Measurements from ENCODE around the gene PTPRG.
A peak's percentile ranks its signal among the peaks of the same experiment; 100 is the strongest.

The PTPRG gene

DNA sequence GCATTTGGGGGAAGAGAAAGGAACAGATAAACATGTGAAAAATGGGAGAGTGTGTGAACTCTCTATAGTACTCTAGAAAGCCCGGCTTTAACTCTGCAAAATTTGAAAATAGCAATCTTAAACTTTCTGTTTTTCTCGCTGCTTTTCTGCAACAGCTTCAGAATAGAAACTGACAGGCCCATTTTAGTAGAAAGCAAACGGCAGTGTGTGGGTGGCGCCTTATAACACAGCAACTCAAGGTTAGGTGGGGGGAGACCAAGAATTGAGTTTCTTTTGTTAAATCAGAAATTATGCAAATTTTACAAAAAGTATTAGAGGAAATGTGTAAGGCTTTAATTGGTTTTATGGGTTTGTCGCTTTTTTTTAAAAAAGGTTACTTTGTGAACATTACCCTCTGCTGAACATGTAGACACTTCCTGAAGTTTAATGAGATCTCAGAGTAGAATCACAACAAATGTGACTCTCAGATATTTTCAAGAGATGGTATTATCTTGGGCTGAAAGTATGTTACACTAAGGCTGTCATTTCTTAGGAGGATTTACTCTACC lies 107.0 kb downstream of the PTPRG start:
- H3K4me3 ChIP-seq (ENCODE audit: low read depth, low read length) = no peak overlapping the region

GRCh38 chr3:61669203-61669602 lies 107.8 kb downstream of the PTPRG start:
- H3K27me3 ChIP-seq (ENCODE audit: insufficient read depth, low read length) = no peaks in the 10 kb centered on the region
- no peak overlapping the region for H3K9ac ChIP-seq (ENCODE audit: low read length)
- no peak overlapping the region for H4K8ac ChIP-seq (ENCODE audit: low read depth, low read length)
- H2BK5ac ChIP-seq (ENCODE audit: low read depth, low read length, poor library complexity) = no peak overlapping the region
- H2BK120ac ChIP-seq (ENCODE audit: insufficient read depth, low read length, poor library complexity) = no peak overlapping the region
- H3K9me3 ChIP-seq (ENCODE audit: insufficient read depth, low read depth, low read length) = peaks cover 2% of the 10 kb centered on the region
- DNase-seq = no peak
- H3K4me3 ChIP-seq (ENCODE audit: low read depth, low read length) = no peak overlapping the region
- H3K4me2 ChIP-seq (ENCODE audit: low read length) = no peak overlapping the region
- H3K79me1 ChIP-seq (ENCODE audit: low read length) = no peaks in the 10 kb centered on the region
- H3K23ac ChIP-seq (ENCODE audit: low read length) = no peak overlapping the region
- no peak overlapping the region for H3K18ac ChIP-seq (ENCODE audit: low read length)
- no peak overlapping the region for H2BK12ac ChIP-seq (ENCODE audit: low read length)
- H4K12ac ChIP-seq (ENCODE audit: low read depth, low read length) = no peak overlapping the region
- H2AFZ ChIP-seq (ENCODE audit: insufficient read depth, low read length, poor library complexity) = no peak overlapping the region
- no peak overlapping the region for H3K14ac ChIP-seq (ENCODE audit: low read length)
- no peaks in the 10 kb centered on the region for H3K4me1 ChIP-seq (ENCODE audit: control insufficient read depth in 1 of 2, insufficient read depth in 2 of 2, low read length in 2 of 2)
- H3K4ac ChIP-seq (ENCODE audit: low read depth, low read length) = no peak overlapping the region
- H3K27ac ChIP-seq (ENCODE audit: low read depth, low read length) = no peak overlapping the region
- H4K91ac ChIP-seq (ENCODE audit: low read depth, low read length) = no peak overlapping the region
- no peaks in the 10 kb centered on the region for H3K36me3 ChIP-seq (ENCODE audit: control insufficient read depth in 1 of 2, insufficient read depth in 2 of 2, low read length in 2 of 2)
- H3K79me2 ChIP-seq (ENCODE audit: control insufficient read depth, insufficient read depth, low read length, poor library complexity) = no peaks in the 10 kb centered on the region
- WGBS (ENCODE audit: extremely low coverage, insufficient coverage, insufficient read length) = no CpG with 5 or more reads among the region's 3 CpGs
- H2AK5ac ChIP-seq (ENCODE audit: low read length) = no peak overlapping the region

More for the DNA sequence above, 107.0 kb downstream of the PTPRG start:
- no peak overlapping the region for H3K27ac ChIP-seq (ENCODE audit: low read depth, low read length)
- no peaks in the 10 kb centered on the region for H3K36me3 ChIP-seq (ENCODE audit: control insufficient read depth in 1 of 2, insufficient read depth in 2 of 2, low read length in 2 of 2)
- H2BK12ac ChIP-seq (ENCODE audit: low read length) = no peak overlapping the region
- no peak overlapping the region for H3K4me2 ChIP-seq (ENCODE audit: low read length)
- no peak overlapping the region for H3K18ac ChIP-seq (ENCODE audit: low read length)
- H3K4ac ChIP-seq (ENCODE audit: low read depth, low read length) = no peak overlapping the region
- H3K23ac ChIP-seq (ENCODE audit: low read length) = no peak overlapping the region
- DNase-seq = no peak
- H3K4me1 ChIP-seq (ENCODE audit: control insufficient read depth in 1 of 2, insufficient read depth in 2 of 2, low read length in 2 of 2) = peaks cover 0 to 3% of the 10 kb centered on the region in 2 experiments
- H4K91ac ChIP-seq (ENCODE audit: low read depth, low read length) = no peak overlapping the region
- H3K14ac ChIP-seq (ENCODE audit: low read length) = no peak overlapping the region
- H2AK5ac ChIP-seq (ENCODE audit: low read length) = no peak overlapping the region
- peaks cover 2% of the 10 kb centered on the region for H3K9me3 ChIP-seq (ENCODE audit: insufficient read depth, low read depth, low read length)
- WGBS (ENCODE audit: extremely low coverage, insufficient coverage, insufficient read length) = no CpG with 5 or more reads among the region's 5 CpGs
- no peak overlapping the region for H2BK5ac ChIP-seq (ENCODE audit: low read depth, low read length, poor library complexity)
- no peaks in the 10 kb centered on the region for H3K79me2 ChIP-seq (ENCODE audit: control insufficient read depth, insufficient read depth, low read length, poor library complexity)
- no peaks in the 10 kb centered on the region for H3K79me1 ChIP-seq (ENCODE audit: low read length)
- no peak overlapping the region for H4K12ac ChIP-seq (ENCODE audit: low read depth, low read length)
- H2AFZ ChIP-seq (ENCODE audit: insufficient read depth, low read length, poor library complexity) = no peak overlapping the region
- no peak overlapping the region for H2BK120ac ChIP-seq (ENCODE audit: insufficient read depth, low read length, poor library complexity)
- no peaks in the 10 kb centered on the region for H3K27me3 ChIP-seq (ENCODE audit: insufficient read depth, low read length)
- H4K8ac ChIP-seq (ENCODE audit: low read depth, low read length) = no peak overlapping the region
- H3K9ac ChIP-seq (ENCODE audit: low read length) = no peak overlapping the region

GRCh38 chr3:61669668-61670299 lies 108.4 kb downstream of the PTPRG start:
- no peak overlapping the region for H2BK5ac ChIP-seq (ENCODE audit: low read depth, low read length, poor library complexity)
- H3K9me3 ChIP-seq (ENCODE audit: insufficient read depth, low read depth, low read length) = peaks cover 2% of the 10 kb centered on the region
- H3K36me3 ChIP-seq (ENCODE audit: control insufficient read depth in 1 of 2, insufficient read depth in 2 of 2, low read length in 2 of 2) = no peaks in the 10 kb centered on the region
- no peak overlapping the region for H3K4me2 ChIP-seq (ENCODE audit: low read length)
- peak overlapping the region; percentile 55 for H3K23ac ChIP-seq (ENCODE audit: low read length)
- H3K4me1 ChIP-seq (ENCODE audit: control insufficient read depth in 1 of 2, insufficient read depth in 2 of 2, low read length in 2 of 2) = no peaks in the 10 kb centered on the region
- no peak overlapping the region for H2AFZ ChIP-seq (ENCODE audit: insufficient read depth, low read length, poor library complexity)
- H2AK5ac ChIP-seq (ENCODE audit: low read length) = no peak overlapping the region
- WGBS (ENCODE audit: extremely low coverage, insufficient coverage, insufficient read length) = no CpG with 5 or more reads among the region's 6 CpGs
- H3K9ac ChIP-seq (ENCODE audit: low read length) = no peak overlapping the region
- H2BK12ac ChIP-seq (ENCODE audit: low read length) = no peak overlapping the region
- DNase-seq = no peak
- H3K4ac ChIP-seq (ENCODE audit: low read depth, low read length) = no peak overlapping the region
- H3K79me2 ChIP-seq (ENCODE audit: control insufficient read depth, insufficient read depth, low read length, poor library complexity) = no peaks in the 10 kb centered on the region
- H4K8ac ChIP-seq (ENCODE audit: low read depth, low read length) = no peak overlapping the region
- H2BK120ac ChIP-seq (ENCODE audit: insufficient read depth, low read length, poor library complexity) = no peak overlapping the region
- H3K79me1 ChIP-seq (ENCODE audit: low read length) = no peaks in the 10 kb centered on the region
- no peak overlapping the region for H3K4me3 ChIP-seq (ENCODE audit: low read depth, low read length)
- no peak overlapping the region for H3K18ac ChIP-seq (ENCODE audit: low read length)
- H3K14ac ChIP-seq (ENCODE audit: low read length) = no peak overlapping the region
- H4K12ac ChIP-seq (ENCODE audit: low read depth, low read length) = no peak overlapping the region
- H3K27me3 ChIP-seq (ENCODE audit: insufficient read depth, low read length) = no peaks in the 10 kb centered on the region
- no peak overlapping the region for H4K91ac ChIP-seq (ENCODE audit: low read depth, low read length)
- H3K27ac ChIP-seq (ENCODE audit: low read depth, low read length) = no peak overlapping the region

GRCh38 chr3:61673651-61674050 lies 112.3 kb downstream of the PTPRG start:
- no peak overlapping the region for H3K18ac ChIP-seq (ENCODE audit: low read length)
- no peak overlapping the region for H3K4ac ChIP-seq (ENCODE audit: low read depth, low read length)
- no peak for DNase-seq
- no peak overlapping the region for H3K14ac ChIP-seq (ENCODE audit: low read length)
- H3K79me2 ChIP-seq (ENCODE audit: control insufficient read depth, insufficient read depth, low read length, poor library complexity) = no peaks in the 10 kb centered on the region
- H2AK5ac ChIP-seq (ENCODE audit: low read length) = no peak overlapping the region
- no peaks in the 10 kb centered on the region for H3K36me3 ChIP-seq (ENCODE audit: control insufficient read depth in 1 of 2, insufficient read depth in 2 of 2, low read length in 2 of 2)
- WGBS (ENCODE audit: extremely low coverage, insufficient coverage, insufficient read length) = no CpG with 5 or more reads among the region's 3 CpGs
- H3K9ac ChIP-seq (ENCODE audit: low read length) = no peak overlapping the region
- no peaks in the 10 kb centered on the region for H3K79me1 ChIP-seq (ENCODE audit: low read length)
- no peak overlapping the region for H2AFZ ChIP-seq (ENCODE audit: insufficient read depth, low read length, poor library complexity)
- H2BK120ac ChIP-seq (ENCODE audit: insufficient read depth, low read length, poor library complexity) = no peak overlapping the region
- no peaks in the 10 kb centered on the region for H3K27me3 ChIP-seq (ENCODE audit: insufficient read depth, low read length)
- H3K27ac ChIP-seq (ENCODE audit: low read depth, low read length) = no peak overlapping the region
- H3K4me2 ChIP-seq (ENCODE audit: low read length) = no peak overlapping the region
- peaks cover 0 to 2% of the 10 kb centered on the region in 2 experiments for H3K4me1 ChIP-seq (ENCODE audit: control insufficient read depth in 1 of 2, insufficient read depth in 2 of 2, low read length in 2 of 2)
- peaks cover 2% of the 10 kb centered on the region for H3K9me3 ChIP-seq (ENCODE audit: insufficient read depth, low read depth, low read length)
- H2BK5ac ChIP-seq (ENCODE audit: low read depth, low read length, poor library complexity) = no peak overlapping the region
- no peak overlapping the region for H4K12ac ChIP-seq (ENCODE audit: low read depth, low read length)
- no peak overlapping the region for H3K4me3 ChIP-seq (ENCODE audit: low read depth, low read length)
- no peak overlapping the region for H4K8ac ChIP-seq (ENCODE audit: low read depth, low read length)
- no peak overlapping the region for H3K23ac ChIP-seq (ENCODE audit: low read length)
- no peak overlapping the region for H4K91ac ChIP-seq (ENCODE audit: low read depth, low read length)
- H2BK12ac ChIP-seq (ENCODE audit: low read length) = no peak overlapping the region
